Effector memory CD8-positive, alpha-beta T cell (primary cell): ENCODE results near the gene ANGPTL2.
"Not testable (repeated sequence)": the region's sequence is repeated elsewhere in the genome, so short reads cannot be mapped to it uniquely, and the experiment has no call there.

Source experiments
- ATAC-seq: fragments of 150-1000 bp; cut with Tn5 transposase; replicated peaks from 2 replicates; pipeline ENCODE4 v1.10.0; 2021; ENCODE audit warnings: mild to moderate bottlenecking, moderate library complexity
- DNase-seq, 3 experiments: peaks; one replicate each; pipeline ENCODE4 v3.0.0; 2021
- H3K27ac Mint-ChIP-seq, 2 donors: one replicate each; pipeline ENCODE4 v1.8.0; 2022; ENCODE audit warnings: mild to moderate bottlenecking in 2 of 2, mixed read lengths in 2 of 2, moderate library complexity in 2 of 2
- H3K27me3 Mint-ChIP-seq, 2 donors: one replicate each; pipeline ENCODE4 v1.8.0; 2022; ENCODE audit warnings: mixed read lengths in 2 of 2
- H3K36me3 Mint-ChIP-seq: one replicate; pipeline ENCODE4 v1.8.0; 2022; ENCODE audit warnings: mild to moderate bottlenecking, moderate library complexity, mixed read lengths; ENCODE audit not compliant: insufficient read depth
- H3K4me1 Mint-ChIP-seq, 2 donors: one replicate each; pipeline ENCODE4 v1.8.0; 2022; ENCODE audit warnings: low read depth in 2 of 2, mixed read lengths in 2 of 2
- H3K4me3 Mint-ChIP-seq, 2 donors: one replicate each; pipeline ENCODE4 v1.8.0; 2022; ENCODE audit warnings: mild to moderate bottlenecking in 2 of 2, mixed read lengths in 2 of 2, moderate library complexity in 2 of 2
- H3K9me3 Mint-ChIP-seq, 2 donors: one replicate each; pipeline ENCODE4 v1.8.0; 2022; ENCODE audit warnings: mixed read lengths in 2 of 2
- total RNA-seq, 9 experiments: gene quantifications; one replicate each; lab custom pipeline; 2026; lab: John Stamatoyannopoulos, UW

ANGPTL2 gene, protein sequence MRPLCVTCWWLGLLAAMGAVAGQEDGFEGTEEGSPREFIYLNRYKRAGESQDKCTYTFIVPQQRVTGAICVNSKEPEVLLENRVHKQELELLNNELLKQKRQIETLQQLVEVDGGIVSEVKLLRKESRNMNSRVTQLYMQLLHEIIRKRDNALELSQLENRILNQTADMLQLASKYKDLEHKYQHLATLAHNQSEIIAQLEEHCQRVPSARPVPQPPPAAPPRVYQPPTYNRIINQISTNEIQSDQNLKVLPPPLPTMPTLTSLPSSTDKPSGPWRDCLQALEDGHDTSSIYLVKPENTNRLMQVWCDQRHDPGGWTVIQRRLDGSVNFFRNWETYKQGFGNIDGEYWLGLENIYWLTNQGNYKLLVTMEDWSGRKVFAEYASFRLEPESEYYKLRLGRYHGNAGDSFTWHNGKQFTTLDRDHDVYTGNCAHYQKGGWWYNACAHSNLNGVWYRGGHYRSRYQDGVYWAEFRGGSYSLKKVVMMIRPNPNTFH
- 0 reads per million in 9 experiments for total RNA-seq

DNA sequence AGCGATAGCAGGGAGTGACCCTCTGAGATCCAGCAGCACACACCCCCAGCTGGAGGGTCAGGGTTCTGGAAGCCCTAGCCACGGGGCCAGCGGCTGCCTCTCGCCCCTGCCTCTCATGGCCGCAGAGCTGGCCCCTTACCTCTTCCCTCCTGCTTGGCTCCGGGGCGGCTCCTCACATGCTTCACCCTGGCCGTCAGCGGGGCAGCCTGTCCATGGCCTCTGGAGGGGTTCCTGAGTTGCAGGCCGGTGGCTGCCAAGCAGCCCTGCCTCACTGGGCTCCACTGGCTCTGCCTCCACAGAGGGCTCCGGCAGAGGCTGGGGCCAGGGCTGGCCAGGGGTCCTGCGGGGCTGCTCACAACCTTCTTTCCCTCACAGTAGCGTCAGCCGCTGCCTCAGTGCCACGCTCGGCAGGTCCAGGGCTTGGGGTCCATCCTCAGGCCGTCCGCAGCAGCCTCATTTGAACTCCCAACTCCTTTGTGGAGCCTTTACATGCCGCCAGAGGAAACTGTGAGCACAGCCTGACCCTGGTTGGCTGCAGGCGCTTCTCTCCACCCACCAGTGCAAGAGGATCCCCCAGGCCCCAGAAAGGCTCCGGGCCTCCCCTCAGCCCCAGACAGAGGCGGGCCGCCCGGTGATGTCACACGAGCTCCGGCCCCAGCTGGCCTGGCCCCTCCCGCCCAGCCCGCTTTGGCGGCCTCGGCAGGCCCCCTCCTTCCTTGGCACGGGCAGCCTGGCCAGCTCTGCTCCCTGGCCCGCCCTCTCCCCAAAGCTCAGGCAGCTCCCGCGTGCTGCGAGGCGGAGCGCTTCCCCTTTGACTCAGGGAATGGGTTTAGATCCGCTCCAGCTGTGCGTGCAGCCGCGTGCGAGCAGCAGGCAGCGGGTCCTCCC is at the start of gene ANGPTL2:
TSS of gene ANGPTL2 (minus strand) at position 460 of the 888 bp plus-strand sequence. CDS start 13,904 bp downstream, outside the sequence.
- Mint-ChIP-seq H3K4me3 (no peak within 1 kb of the TSS), H3K9me3 (no peaks in the 10 kb centered on the region), H3K36me3 (peaks cover 4% of the 10 kb centered on the region), H3K4me1 (peaks cover 0 to 10% of the 10 kb centered on the region in 2 donors), H3K27me3 (peaks cover 0 to 45% of the 10 kb centered on the region in 2 donors), H3K27ac (no peak within 1 kb of the TSS)
- no peak for DNase-seq
- ATAC-seq: no peak

DNA sequence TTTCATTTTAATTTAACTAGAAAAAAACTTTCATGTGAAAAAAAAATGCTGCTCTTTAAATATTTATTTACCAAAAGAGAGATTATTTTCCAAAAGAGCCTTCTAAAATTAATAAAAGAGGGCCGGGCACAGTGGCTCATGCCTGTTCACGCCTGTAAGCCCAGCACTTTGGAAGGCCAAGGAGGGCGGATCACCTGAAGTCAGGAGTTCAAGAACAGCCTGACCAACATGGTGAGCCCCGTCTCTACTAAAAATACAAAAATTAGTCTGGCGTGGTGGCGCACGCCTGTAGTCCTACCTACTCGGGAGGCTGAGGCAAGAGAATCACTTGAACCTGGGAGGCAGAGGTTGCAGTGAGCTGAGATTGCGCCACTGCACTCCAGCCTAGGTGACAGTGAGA is 48.9 kb upstream of the ANGPTL2 start:
- H3K27ac Mint-ChIP-seq, H3K27me3 Mint-ChIP-seq, H3K9me3 Mint-ChIP-seq, H3K36me3 Mint-ChIP-seq, H3K4me3 Mint-ChIP-seq, ATAC-seq, DNase-seq, H3K4me1 Mint-ChIP-seq: not testable (repeated sequence)

DNA sequence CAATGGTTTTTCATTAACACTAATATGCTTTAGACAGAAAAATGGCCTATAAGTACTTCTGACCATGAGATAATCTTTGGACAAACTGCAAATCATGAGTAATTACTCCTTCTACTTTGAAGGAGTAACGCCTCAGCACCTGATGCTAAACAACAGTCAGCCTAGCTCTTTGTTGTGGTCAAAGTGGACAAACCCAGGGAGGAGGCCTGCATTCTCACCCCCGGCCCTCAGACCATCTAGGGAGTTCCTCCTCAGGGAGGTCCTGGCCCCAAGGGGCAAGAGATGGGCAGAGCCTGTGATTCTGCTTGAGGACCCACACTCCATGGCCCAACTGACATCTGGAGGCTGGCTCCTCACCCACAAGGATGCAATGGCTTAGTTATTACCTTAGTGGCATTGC is 48.2 kb upstream of the ANGPTL2 start:
- Mint-ChIP-seq H3K27ac (no peak overlapping the region), H3K4me1 (no peaks in the 10 kb centered on the region), H3K27me3 (no peaks in the 10 kb centered on the region), H3K4me3 (no peak overlapping the region), H3K36me3 (no peaks in the 10 kb centered on the region), H3K9me3 (no peaks in the 10 kb centered on the region)
- ATAC-seq: no peak
- no peak for DNase-seq

DNA sequence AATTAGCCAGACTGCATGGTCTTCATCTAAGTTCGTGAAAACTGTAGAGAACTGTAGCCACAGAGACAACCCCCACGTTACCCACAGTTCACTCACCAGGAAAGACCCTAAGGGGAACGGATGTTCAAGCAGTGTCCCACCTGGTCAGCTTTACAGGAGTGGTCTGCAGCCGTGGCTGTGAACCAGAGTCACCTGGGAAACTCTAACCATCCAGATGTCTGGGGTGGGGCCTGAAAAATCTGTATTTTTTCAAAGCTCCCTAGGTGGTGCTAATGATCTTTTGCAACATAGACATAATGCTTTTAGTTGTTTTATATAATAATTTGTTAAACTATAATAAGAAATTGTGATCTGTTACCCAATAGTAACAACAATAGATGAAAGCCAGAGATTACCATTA is 47.7 kb upstream of the ANGPTL2 start:
- H3K9me3 Mint-ChIP-seq: no peaks in the 10 kb centered on the region
- H3K4me3 Mint-ChIP-seq: no peak overlapping the region
- H3K36me3 Mint-ChIP-seq: no peaks in the 10 kb centered on the region
- DNase-seq: no peak
- no peak overlapping the region for H3K27ac Mint-ChIP-seq
- H3K4me1 Mint-ChIP-seq: peaks cover 0 to under 1% of the 10 kb centered on the region in 2 donors
- no peak for ATAC-seq
- H3K27me3 Mint-ChIP-seq: no peaks in the 10 kb centered on the region

DNA sequence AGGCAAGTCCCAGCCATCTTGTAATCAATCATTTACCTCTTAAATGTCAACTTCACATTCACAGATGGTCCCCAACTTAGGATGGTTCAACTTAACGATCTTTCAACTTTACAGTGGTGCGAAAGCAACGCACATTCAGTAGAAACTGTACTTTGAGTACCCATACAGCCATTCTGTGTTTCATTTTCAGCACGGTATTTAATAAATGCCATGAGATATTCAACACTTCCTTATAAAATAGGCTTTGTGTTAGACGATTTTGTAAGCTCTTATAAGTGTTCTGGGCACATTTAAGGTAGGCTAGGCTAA is 47.1 kb upstream of the ANGPTL2 start:
- Mint-ChIP-seq H3K4me1 (peaks cover 0 to 2% of the 10 kb centered on the region in 2 donors), H3K4me3 (no peak overlapping the region), H3K36me3 (no peaks in the 10 kb centered on the region), H3K27ac (no peak overlapping the region), H3K27me3 (no peaks in the 10 kb centered on the region), H3K9me3 (no peaks in the 10 kb centered on the region)
- ATAC-seq (no peak), DNase-seq (no peak)

DNA sequence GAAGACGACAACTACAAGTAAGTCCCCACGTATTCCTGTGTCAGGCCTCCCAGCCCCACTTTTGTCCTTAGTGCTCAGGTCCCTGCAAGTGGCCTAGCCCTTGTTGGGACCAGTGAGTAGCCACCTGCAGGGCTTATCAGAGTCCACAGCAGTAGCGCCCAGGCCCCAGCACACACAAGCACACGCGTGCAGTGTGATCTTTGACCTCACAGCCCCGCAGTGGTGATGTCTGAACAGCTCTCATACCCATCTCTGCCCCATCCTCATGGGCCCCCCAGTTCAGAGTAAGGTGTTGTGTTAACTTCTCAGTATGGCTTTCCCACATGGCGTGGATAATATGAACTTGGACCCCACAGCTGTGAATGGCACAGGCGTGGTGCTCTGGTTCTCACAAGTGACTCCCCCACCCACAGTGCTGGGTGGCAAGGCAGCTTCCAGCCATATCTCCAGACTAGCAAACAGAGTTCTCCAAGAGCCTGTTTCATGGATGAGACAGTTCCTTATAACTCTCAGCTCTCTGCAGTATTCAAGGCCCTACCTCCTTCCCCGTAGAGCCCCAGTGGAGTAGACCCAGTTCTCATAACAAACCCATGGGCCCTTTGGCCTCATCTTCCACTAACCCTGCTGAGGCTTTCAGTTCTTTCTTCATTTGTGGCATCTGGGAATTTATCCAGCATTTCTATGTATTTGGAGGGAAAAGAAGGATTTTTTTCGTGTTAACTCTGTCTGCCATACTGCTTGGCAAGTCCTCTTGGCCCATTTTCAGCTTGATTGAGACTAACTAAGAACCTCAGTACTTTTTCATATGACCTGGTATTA is 46.5 kb upstream of the ANGPTL2 start:
- Mint-ChIP-seq H3K27ac (no peak overlapping the region), H3K4me1 (peaks cover 0 to 2% of the 10 kb centered on the region in 2 donors), H3K36me3 (no peaks in the 10 kb centered on the region), H3K27me3 (no peaks in the 10 kb centered on the region), H3K9me3 (no peaks in the 10 kb centered on the region), H3K4me3 (no peak overlapping the region)
- ATAC-seq (no peak), DNase-seq (no peak)

DNA sequence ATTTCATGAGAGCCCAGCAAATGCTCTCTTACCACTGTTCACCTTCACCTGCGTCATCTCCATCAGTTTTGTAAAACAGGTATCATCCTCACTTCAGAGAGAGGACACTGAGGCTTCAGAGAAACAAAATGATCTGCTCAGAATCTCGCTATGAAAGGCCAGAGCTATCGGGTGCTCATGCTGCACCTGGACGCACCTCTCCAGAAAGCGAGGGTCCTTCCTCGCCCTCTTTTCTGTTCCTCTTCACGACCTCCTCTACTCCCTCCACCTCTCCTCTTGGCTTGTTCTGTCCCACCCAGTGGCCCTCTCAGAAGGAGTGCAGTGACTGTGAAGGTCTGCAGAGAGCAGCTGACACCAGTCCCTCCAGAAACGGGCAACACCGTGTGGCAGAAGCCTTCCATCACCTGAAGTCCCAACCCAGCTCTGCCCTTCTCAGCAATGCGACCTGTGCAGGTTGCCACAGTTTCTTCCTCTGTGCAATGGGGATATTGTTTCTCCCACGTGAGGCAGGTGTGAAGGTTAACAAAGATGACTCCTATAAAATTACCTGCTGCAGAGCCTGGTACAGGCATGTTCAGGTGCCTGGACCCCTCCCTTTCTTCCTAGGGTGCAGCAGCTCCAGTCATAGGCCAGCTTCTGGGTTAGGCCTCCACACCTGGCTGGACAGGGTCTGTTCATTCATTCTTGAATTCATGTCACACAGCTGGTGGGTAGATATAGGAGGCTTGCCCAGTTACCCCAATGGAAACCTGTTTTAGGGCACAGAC is 45.3 kb upstream of the ANGPTL2 start:
- Mint-ChIP-seq H3K4me1 (peaks cover 2 to 5% of the 10 kb centered on the region in 2 donors), H3K36me3 (no peaks in the 10 kb centered on the region), H3K27me3 (no peaks in the 10 kb centered on the region), H3K4me3 (no peak overlapping the region), H3K27ac (no peak overlapping the region), H3K9me3 (no peaks in the 10 kb centered on the region)
- ATAC-seq (no peak), DNase-seq (no peak)

DNA sequence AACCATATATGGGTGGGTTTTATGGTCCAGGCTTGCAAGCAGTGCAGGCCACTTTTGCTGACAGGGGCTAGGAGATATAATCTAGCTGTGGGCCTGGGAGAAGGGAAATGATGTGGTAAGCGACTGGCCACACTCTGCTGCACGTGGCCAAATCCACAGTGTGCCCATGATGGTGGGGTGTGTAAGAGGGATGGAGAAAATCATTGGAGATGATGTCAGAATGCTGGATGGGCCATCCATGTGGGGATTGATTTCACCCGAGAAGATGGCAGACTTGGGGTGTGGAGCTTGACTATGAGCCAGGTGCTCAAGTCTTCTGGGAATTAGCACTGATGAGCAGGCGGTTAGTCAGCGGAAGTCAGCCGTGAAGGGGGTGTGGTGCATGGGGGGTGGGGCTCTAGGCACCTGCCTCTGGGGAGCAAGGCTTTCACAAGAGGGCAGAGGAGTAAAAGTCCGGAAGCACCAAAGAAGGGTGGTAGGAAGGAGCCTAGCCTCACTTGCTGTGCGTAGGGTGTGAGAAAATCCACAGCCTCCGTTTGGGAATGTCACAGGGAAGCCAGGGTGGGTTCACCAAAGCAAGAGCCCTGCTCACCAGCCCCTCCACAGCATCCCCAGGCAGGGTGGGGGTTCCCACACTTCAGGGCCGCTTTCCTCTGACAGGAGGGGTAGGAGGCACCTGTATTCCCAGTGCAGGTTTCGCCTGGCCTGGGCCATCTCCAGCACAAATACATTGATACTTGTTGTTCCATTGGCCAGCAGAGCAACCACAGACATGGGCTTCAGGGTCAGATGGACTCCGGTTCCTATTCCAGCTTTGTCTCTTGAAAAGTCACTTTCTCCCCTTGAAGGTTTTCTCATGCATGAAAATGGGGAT is 44.5 kb upstream of the ANGPTL2 start:
- Mint-ChIP-seq H3K36me3 (no peaks in the 10 kb centered on the region), H3K4me3 (no peak overlapping the region), H3K27ac (peak overlapping the region in 1 of 2 donors; percentile 15), H3K9me3 (no peaks in the 10 kb centered on the region), H3K27me3 (no peaks in the 10 kb centered on the region), H3K4me1 (peaks cover 8 to 10% of the 10 kb centered on the region in 2 donors)
- no peak for DNase-seq
- peak; percentile 7 for ATAC-seq

DNA sequence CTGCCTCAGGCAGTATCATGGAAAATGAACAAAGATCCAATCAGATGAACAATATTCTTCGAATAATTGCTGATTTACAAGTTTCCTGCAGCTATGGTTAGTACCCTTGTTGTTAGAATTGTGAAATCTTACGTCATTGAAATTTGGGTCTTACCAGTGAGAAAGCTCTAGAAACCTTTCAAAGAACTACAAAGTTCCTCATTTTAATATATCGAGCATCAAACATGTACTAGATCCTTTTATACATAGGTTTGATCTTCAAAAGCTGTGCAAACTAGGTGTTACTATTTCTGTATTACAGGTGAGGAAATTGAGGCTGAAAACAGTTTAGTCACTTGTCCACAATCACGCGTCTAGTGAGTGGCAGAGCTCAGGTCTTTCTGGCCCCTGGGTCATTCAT is 43.7 kb upstream of the ANGPTL2 start:
- no peaks in the 10 kb centered on the region for H3K27me3 Mint-ChIP-seq
- no peak for ATAC-seq
- no peak for DNase-seq
- H3K27ac Mint-ChIP-seq: peak overlapping the region in 1 of 2 donors; percentile 15
- H3K4me3 Mint-ChIP-seq: no peak overlapping the region
- peaks cover 10 to 12% of the 10 kb centered on the region in 2 donors for H3K4me1 Mint-ChIP-seq
- H3K9me3 Mint-ChIP-seq: no peaks in the 10 kb centered on the region
- no peaks in the 10 kb centered on the region for H3K36me3 Mint-ChIP-seq

DNA sequence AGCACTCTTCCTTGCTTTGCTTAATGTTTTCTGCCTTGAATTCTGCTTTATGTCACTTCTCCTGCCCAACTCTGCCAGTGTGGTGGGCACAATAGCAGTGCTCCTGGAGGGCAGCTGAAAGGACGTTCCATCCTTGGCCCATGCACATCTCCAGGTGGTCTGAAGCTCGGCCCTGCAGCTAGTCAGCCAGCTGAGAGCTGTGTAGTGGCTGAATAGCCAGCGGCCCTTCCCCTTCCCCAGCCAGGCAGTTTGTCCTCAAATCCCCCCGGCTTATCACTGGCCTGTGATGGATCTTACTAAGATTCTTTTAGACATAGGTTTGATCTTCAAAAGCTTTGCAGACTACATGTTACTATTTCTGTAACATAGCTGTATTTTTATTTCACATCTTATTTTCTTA is 42.7 kb upstream of the ANGPTL2 start:
- Mint-ChIP-seq H3K27me3 (no peaks in the 10 kb centered on the region), H3K4me1 (peaks cover 10 to 12% of the 10 kb centered on the region in 2 donors)
- DNase-seq: no peak

DNA sequence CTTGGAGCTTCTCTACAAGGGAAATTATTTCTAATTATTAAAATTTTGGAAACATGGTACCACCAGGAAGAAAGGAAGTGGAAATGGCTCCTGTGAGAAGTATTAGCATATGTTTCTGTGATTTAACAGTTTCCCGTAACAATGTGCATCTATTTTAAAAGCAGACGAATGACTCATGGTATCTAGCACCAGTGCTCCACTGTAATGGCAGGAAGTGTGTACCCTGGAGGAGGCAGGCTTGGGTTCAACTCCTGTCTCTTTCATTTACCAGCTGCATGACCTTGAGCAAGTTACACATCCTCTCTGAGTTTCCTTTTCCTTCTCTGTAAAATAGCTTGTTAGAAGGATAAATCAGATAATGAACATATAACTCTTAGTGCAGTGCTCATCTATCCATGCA is 41.0 kb upstream of the ANGPTL2 start:
- DNase-seq (no peak), ATAC-seq (no peak)
- Mint-ChIP-seq H3K4me1 (peaks cover 10 to 12% of the 10 kb centered on the region in 2 donors), H3K4me3 (no peak overlapping the region), H3K36me3 (peaks cover 2% of the 10 kb centered on the region), H3K27me3 (no peaks in the 10 kb centered on the region), H3K9me3 (no peaks in the 10 kb centered on the region), H3K27ac (peak overlapping the region; percentile 59 to 83)

More for the DNA sequence above, 42.7 kb upstream of the ANGPTL2 start:
- Mint-ChIP-seq H3K36me3 (no peaks in the 10 kb centered on the region), H3K9me3 (no peaks in the 10 kb centered on the region), H3K4me3 (no peak overlapping the region), H3K27ac (peak overlapping the region; percentile 4 to 14)
- ATAC-seq: no peak

DNA sequence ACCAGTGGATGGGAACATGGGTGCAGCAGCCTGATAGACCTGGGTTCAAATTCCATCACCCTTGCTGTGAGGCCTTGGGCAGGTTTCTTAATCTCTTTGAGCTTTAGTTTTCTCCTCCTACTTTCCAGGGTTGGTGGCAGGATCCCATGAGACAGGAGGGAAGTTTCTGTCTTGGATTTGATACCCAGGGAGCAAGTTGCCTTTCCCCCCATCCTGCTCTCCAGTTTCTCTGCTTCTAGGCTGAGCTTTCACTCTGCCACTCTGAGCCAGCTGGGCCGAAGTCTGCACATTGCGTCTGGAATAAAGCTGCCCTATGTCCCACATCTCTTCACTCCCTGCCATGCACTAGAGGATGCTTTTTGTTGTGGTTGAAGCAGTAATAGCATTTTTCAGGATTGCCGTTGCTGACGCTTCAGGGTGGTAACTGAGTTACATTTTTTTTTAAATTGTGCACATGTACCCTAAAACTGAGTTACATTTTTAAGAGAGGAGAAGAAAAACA is 40.5 kb upstream of the ANGPTL2 start:
- ATAC-seq: no peak
- peaks cover 10 to 12% of the 10 kb centered on the region in 2 donors for H3K4me1 Mint-ChIP-seq
- DNase-seq: no peak
- no peaks in the 10 kb centered on the region for H3K9me3 Mint-ChIP-seq
- peak overlapping the region; percentile 59 to 83 for H3K27ac Mint-ChIP-seq
- peaks cover 2% of the 10 kb centered on the region for H3K36me3 Mint-ChIP-seq
- H3K4me3 Mint-ChIP-seq: no peak overlapping the region
- no peaks in the 10 kb centered on the region for H3K27me3 Mint-ChIP-seq
